Esophagus squamous epithelium (tissue), 5 donors: Measurements from ENCODE around the gene RACK1. TPM values are rescaled to one million over a fixed set of nuclear protein-coding genes. Genes with fewer than 3 reads are reported as not detected.
"Not testable (repeated sequence)": the region's sequence is repeated elsewhere in the genome, so short reads cannot be mapped to it uniquely, and the experiment has no call there.

Source experiments
- DNase-seq: peaks from one replicate; lab custom pipeline; 2025; lab: John Stamatoyannopoulos, UW
- H3K27ac ChIP-seq, 4 donors: fragments of 200-600 bp; sonication (generic); one replicate each; pipeline ENCODE4 v1.5.1; 2016 to 2019; ENCODE audit warnings: mild to moderate bottlenecking in 1 of 4
- H3K27me3 ChIP-seq, 4 donors: fragments of 200-600 bp; sonication (generic); 1 replicate in 3 of 4; 2 replicates in 1 of 4; pipeline versions ENCODE4 v1.5.1 to v1.6.0; 2017 to 2021; ENCODE audit warnings: antibody characterized with exemption in 1 of 4
- H3K36me3 ChIP-seq, 3 donors: fragments of 200-600 bp; sonication (generic); one replicate each; pipeline ENCODE4 v1.5.1; 2016 to 2019
- H3K4me1 ChIP-seq, 3 donors: fragments of 200-600 bp; sonication (generic); one replicate each; pipeline ENCODE4 v1.5.1; 2017 to 2019
- H3K4me3 ChIP-seq, 4 donors: fragments of 200-600 bp; sonication (generic); 1 replicate in 3 of 4; 2 replicates in 1 of 4; pipeline ENCODE4 v1.5.1; 2016 to 2019; ENCODE audit warnings: mild to moderate bottlenecking in 2 of 4, moderate library complexity in 1 of 4
- H3K9me3 ChIP-seq, 3 donors: fragments of 200-600 bp; sonication (generic); one replicate each; pipeline ENCODE4 v1.5.1; 2016 to 2019
- POLR2A ChIP-seq, 4 donors: fragments of 450-650 bp; IDR thresholded peaks; one replicate each; pipeline ENCODE4 v1.6.1; 2017; ENCODE audit warnings: antibody characterized with exemption in 4 of 4, mild to moderate bottlenecking in 4 of 4, moderate library complexity in 3 of 4
- WGBS, 2 donors: methylation state at CpG; one replicate each; pipeline ENCODE4 v1.1.5; 2018; 5-methylcytosine and 5-hydroxymethylcytosine counted together
- intact Hi-C: fragments of 100-400 bp; cut with DNase I; formaldehyde crosslinking; loops from one replicate; pipeline ENCODE4 v1.15.0; 2022
- total RNA-seq, 4 donors: library from RNA; depleted of rRNA; stranded (reverse); fragments of >200 nt; gene quantifications; one replicate each; pipeline ENCODE4 v1.1.0, GENCODE V29; 2016
- TF ChIP-seq, protein P1 (sequence below), 6 experiments: fragments of 450-650 bp in 4 of 6; fragments of 200-600 bp in 2 of 6; sonication (generic) in 2 of 6; IDR thresholded peaks; one replicate each; pipeline ENCODE4 v1.5.1; 2016 to 2019; ENCODE audit warnings: antibody characterized with exemption in 6 of 6, mild to moderate bottlenecking in 4 of 6, moderate library complexity in 4 of 6
- donor health status: DM: yes; HTN: yes; CAD: no.

Gene RACK1
- total RNA-seq, 4 donors from 2014 or later = 1,705 to 2,735 (median 2,064) TPM

GRCh38 chr5:181281984-181282316 lies 38.2 kb upstream of the RACK1 start:
- intact Hi-C loops = no loop called here
- Histone ChIP-seq H3K9me3 (no peaks in the 10 kb centered on the region), H3K4me3 (no peak overlapping the region), H3K36me3 (no peaks in the 10 kb centered on the region), H3K27ac (no peak overlapping the region), H3K4me1 (no peaks in the 10 kb centered on the region), H3K27me3 (no peaks in the 10 kb centered on the region)
- no peak for TF ChIP-seq POLR2A (IDR thresholded peaks at IDR 0.05)
- TF ChIP-seq, protein P1, sequence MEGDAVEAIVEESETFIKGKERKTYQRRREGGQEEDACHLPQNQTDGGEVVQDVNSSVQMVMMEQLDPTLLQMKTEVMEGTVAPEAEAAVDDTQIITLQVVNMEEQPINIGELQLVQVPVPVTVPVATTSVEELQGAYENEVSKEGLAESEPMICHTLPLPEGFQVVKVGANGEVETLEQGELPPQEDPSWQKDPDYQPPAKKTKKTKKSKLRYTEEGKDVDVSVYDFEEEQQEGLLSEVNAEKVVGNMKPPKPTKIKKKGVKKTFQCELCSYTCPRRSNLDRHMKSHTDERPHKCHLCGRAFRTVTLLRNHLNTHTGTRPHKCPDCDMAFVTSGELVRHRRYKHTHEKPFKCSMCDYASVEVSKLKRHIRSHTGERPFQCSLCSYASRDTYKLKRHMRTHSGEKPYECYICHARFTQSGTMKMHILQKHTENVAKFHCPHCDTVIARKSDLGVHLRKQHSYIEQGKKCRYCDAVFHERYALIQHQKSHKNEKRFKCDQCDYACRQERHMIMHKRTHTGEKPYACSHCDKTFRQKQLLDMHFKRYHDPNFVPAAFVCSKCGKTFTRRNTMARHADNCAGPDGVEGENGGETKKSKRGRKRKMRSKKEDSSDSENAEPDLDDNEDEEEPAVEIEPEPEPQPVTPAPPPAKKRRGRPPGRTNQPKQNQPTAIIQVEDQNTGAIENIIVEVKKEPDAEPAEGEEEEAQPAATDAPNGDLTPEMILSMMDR (IDR thresholded peaks at IDR 0.05) = no peak
- WGBS, 2 donors = 90 to 95% methylated on average over 2 to 8 of the region's 18 CpGs
- DNase-seq = no peak

GRCh38 chr5:181281077-181281983 lies 37.6 kb upstream of the RACK1 start:
- DNase-seq = no peak
- TF ChIP-seq POLR2A (IDR thresholded peaks at IDR 0.05) = no peak
- TF ChIP-seq, protein P1 (IDR thresholded peaks at IDR 0.05) = no peak
- H3K4me3 ChIP-seq = no peak overlapping the region
- H3K27me3 ChIP-seq = no peaks in the 10 kb centered on the region
- no peaks in the 10 kb centered on the region for H3K4me1 ChIP-seq
- H3K9me3 ChIP-seq = no peaks in the 10 kb centered on the region
- WGBS, 2 donors = 89 to 93% methylated on average over 22 to 26 of the region's 40 CpGs
- intact Hi-C loops = no loop called here
- no peaks in the 10 kb centered on the region for H3K36me3 ChIP-seq
- H3K27ac ChIP-seq = no peak overlapping the region

GRCh38 chr5:181280251-181280762 lies 36.6 kb upstream of the RACK1 start:
- 77 to 82% methylated on average over 7 of the region's 7 CpGs for WGBS, 2 donors
- Histone ChIP-seq H3K36me3 (no peaks in the 10 kb centered on the region), H3K4me3 (no peak overlapping the region), H3K9me3 (no peaks in the 10 kb centered on the region), H3K4me1 (no peaks in the 10 kb centered on the region), H3K27me3 (no peaks in the 10 kb centered on the region), H3K27ac (no peak overlapping the region)
- intact Hi-C loops = no loop called here
- no peak for DNase-seq
- TF ChIP-seq POLR2A (IDR thresholded peaks at IDR 0.05) = no peak
- TF ChIP-seq, protein P1 (IDR thresholded peaks at IDR 0.05) = no peak

- H3K27me3 ChIP-seq, H3K4me1 ChIP-seq, H3K4me3 ChIP-seq, H3K36me3 ChIP-seq, DNase-seq, intact Hi-C loops, H3K27ac ChIP-seq, H3K9me3 ChIP-seq: not testable (repeated sequence)
- 23 to 96% methylated on average over 4 to 8 of the region's 28 CpGs for WGBS, 2 donors
- TF ChIP-seq, protein P1 (IDR thresholded peaks at IDR 0.05) = peak in 1 of 6 experiments; percentile 32
Observed at GRCh38 chr5:181273433-181273744, 29.7 kb upstream of the RACK1 start.

DNA sequence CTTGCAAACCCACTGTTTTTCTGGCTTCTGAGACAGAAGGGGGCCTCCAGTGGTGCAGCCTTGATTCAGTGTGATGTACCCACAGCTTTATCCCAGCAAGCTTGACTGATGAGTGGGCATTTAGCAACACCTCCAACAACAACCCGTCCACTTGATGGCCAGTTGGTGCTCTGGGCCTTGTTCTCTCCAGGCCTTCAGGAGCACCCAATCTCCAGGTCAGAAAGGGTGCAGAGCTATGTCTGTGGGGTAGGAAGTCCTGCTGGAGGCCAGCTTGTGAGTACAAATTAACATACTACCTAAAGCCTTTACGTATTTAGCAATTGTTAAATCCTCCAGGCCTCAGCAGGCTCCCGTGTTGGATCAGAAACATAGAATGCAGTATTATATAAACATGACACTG lies 27.4 kb upstream of the RACK1 start:
- intact Hi-C loops = no loop called here
- Histone ChIP-seq H3K9me3 (no peaks in the 10 kb centered on the region), H3K27ac (no peak overlapping the region), H3K36me3 (no peaks in the 10 kb centered on the region), H3K27me3 (no peaks in the 10 kb centered on the region), H3K4me3 (no peak overlapping the region), H3K4me1 (no peaks in the 10 kb centered on the region)
- 80 to 88% methylated on average over 3 of the region's 3 CpGs for WGBS, 2 donors
- DNase-seq = no peak
- TF ChIP-seq POLR2A (IDR thresholded peaks at IDR 0.05) = no peak
- TF ChIP-seq, protein P1 (IDR thresholded peaks at IDR 0.05) = no peak

GRCh38 chr5:181267907-181268306 lies 24.2 kb upstream of the RACK1 start:
- H3K9me3 ChIP-seq, H3K27ac ChIP-seq, H3K4me1 ChIP-seq, H3K27me3 ChIP-seq, H3K4me3 ChIP-seq, DNase-seq: not testable (repeated sequence)
- intact Hi-C loops = loop anchor here (10.0 kb wide), 1 partner anchor 83 kb away; no protein-coding TSS in a partner anchor
- WGBS, 2 donors = 72 to 79% methylated on average over 10 to 12 of the region's 12 CpGs
- H3K36me3 ChIP-seq = peaks cover 0 to 14% (median 0%) of the 10 kb centered on the region in 3 donors
